Endothelial cell (in vitro differentiated cells): ENCODE results near the gene RFX1. TPM values are rescaled to one million over a fixed set of nuclear protein-coding genes. Genes with fewer than 3 reads are reported as not detected.
"Not testable (repeated sequence)": the region's sequence is repeated elsewhere in the genome, so short reads cannot be mapped to it uniquely, and the experiment has no call there.

ENCODE experiments used
- DNase-seq: peaks from one replicate; pipeline ENCODE4 v3.0.0; 2021; ENCODE audit warnings: low spot score
- H3K27ac Mint-ChIP-seq: one replicate; pipeline ENCODE4 v1.8.0; 2021; ENCODE audit warnings: mixed read lengths, inconsistent platforms; ENCODE audit not compliant: unreplicated experiment
- H3K27me3 Mint-ChIP-seq: one replicate; pipeline ENCODE4 v1.8.0; 2021; ENCODE audit warnings: mild to moderate bottlenecking, moderate library complexity, mixed read lengths, inconsistent platforms; ENCODE audit not compliant: unreplicated experiment
- H3K36me3 Mint-ChIP-seq: one replicate; pipeline ENCODE4 v1.8.0; 2021; ENCODE audit warnings: mild to moderate bottlenecking, low read depth, mixed read lengths, inconsistent platforms; ENCODE audit not compliant: unreplicated experiment
- H3K4me1 Mint-ChIP-seq: one replicate; pipeline ENCODE4 v1.8.0; 2021; ENCODE audit warnings: mild to moderate bottlenecking, mixed read lengths, inconsistent platforms; ENCODE audit not compliant: unreplicated experiment
- H3K4me3 Mint-ChIP-seq: one replicate; pipeline ENCODE4 v1.8.0; 2021; ENCODE audit warnings: mild to moderate bottlenecking, mixed read lengths, inconsistent platforms; ENCODE audit not compliant: unreplicated experiment
- H3K9me3 Mint-ChIP-seq: one replicate; pipeline ENCODE4 v1.8.0; 2021; ENCODE audit warnings: mixed read lengths, inconsistent platforms; ENCODE audit not compliant: unreplicated experiment
- CTCF ChIP-seq: fragments of 200-600 bp; sonication (generic); IDR thresholded peaks from one replicate; pipeline ENCODE4 v1.5.0; 2021; ENCODE audit warnings: antibody characterized with exemption; ENCODE audit not compliant: unreplicated experiment
- total RNA-seq: library from RNA; stranded (reverse); fragmentation: NEBNext Ultra II Directional; extraction: Animal tissue kit (Norgen Biotek cat#: 25700); gene quantifications from one replicate; pipeline ENCODE4 v1.2.1, GENCODE V29; 2021; ENCODE audit not compliant: unreplicated experiment

RFX1 gene
- total RNA-seq, 1 donor from 2014 or later = 16.2 TPM

DNA sequence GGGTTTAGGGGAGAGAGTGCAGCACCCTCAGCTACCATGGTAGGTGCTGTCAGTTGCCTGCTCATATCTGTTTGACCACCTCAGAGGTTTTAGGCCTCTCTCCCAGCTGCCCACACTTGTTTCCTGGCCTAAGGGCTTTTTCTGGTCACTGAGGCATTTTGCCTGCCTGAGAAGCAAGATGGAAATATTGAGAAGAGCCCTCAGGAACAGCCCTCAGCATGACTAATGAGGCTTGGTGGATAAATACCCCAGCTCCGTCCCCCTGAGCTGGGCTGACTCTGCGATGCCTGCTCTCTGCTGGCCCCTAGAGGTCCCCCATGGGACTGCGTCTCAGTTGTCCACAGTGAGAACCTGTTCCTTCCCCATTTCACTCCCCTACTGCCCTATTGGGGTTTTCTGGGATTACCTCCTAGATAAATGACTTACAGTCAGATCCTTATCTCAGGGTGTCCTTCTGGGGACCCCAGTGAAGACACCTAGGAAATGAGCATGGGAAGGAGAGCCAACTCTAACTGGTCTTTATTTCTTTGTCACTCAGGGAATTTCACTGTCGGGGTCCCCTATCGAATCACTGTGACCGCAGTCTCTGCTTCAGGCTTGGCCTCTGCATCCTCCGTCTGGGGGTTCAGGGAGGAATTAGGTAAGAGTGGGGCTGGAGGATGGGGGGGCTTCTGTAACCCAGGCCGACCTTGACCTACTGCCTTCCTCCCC is 42.5 kb upstream of the RFX1 start:
- no peak overlapping the region for H3K4me3 Mint-ChIP-seq
- DNase-seq = peak; percentile 70
- no peaks in the 10 kb centered on the region for H3K9me3 Mint-ChIP-seq
- H3K27ac Mint-ChIP-seq = no peak overlapping the region
- H3K36me3 Mint-ChIP-seq = peaks cover 4% of the 10 kb centered on the region
- TF ChIP-seq CTCF = peak; percentile 78
- H3K4me1 Mint-ChIP-seq = no peaks in the 10 kb centered on the region
- H3K27me3 Mint-ChIP-seq = peaks cover 2% of the 10 kb centered on the region

- H3K27ac Mint-ChIP-seq, H3K4me3 Mint-ChIP-seq, H3K27me3 Mint-ChIP-seq, H3K9me3 Mint-ChIP-seq, H3K4me1 Mint-ChIP-seq, DNase-seq, H3K36me3 Mint-ChIP-seq: not testable (repeated sequence)
Measured at GRCh38 chr19:14047866-14048265, 41.7 kb upstream of the RFX1 start.

GRCh38 chr19:14042659-14043608 is 36.8 kb upstream of the RFX1 start:
- H3K4me1 Mint-ChIP-seq, H3K27me3 Mint-ChIP-seq, H3K36me3 Mint-ChIP-seq, H3K4me3 Mint-ChIP-seq, H3K9me3 Mint-ChIP-seq: not testable (repeated sequence)
- peak; percentile 75 for DNase-seq
- peak overlapping the region; percentile 92 for H3K27ac Mint-ChIP-seq
- peak; percentile 73 for TF ChIP-seq CTCF

GRCh38 chr19:14039181-14039580 is 33.1 kb upstream of the RFX1 start:
- H3K27me3 Mint-ChIP-seq = peaks cover 3% of the 10 kb centered on the region
- no peaks in the 10 kb centered on the region for H3K4me1 Mint-ChIP-seq
- no peak for TF ChIP-seq CTCF
- no peak for DNase-seq
- no peak overlapping the region for H3K27ac Mint-ChIP-seq
- no peaks in the 10 kb centered on the region for H3K36me3 Mint-ChIP-seq
- H3K9me3 Mint-ChIP-seq = no peaks in the 10 kb centered on the region
- no peak overlapping the region for H3K4me3 Mint-ChIP-seq

DNA sequence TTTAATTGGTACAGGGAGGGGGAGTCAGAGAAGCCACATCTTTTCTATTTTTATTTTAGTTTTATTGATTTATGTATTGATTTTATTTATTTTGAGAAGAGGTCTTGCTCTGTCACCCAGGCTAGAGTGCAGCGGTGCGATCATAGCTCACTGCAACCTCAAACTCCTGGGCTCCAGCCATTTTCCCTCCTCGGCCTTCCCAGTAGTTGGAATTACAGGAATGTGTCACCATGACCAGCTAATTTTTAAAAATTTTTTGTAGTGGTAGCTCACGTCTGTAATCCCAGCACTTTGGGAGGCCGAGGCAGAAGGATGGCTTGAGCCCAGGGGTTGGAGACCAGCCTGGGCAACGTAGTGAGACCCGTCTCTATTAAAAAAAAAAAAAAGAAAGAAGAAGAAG is 29.6 kb upstream of the RFX1 start:
- Mint-ChIP-seq H3K36me3 (no peaks in the 10 kb centered on the region), H3K4me1 (peaks cover 3% of the 10 kb centered on the region), H3K27me3 (peaks cover 10% of the 10 kb centered on the region), H3K27ac (no peak overlapping the region), H3K4me3 (no peak overlapping the region), H3K9me3 (no peaks in the 10 kb centered on the region)
- DNase-seq = no peak
- TF ChIP-seq CTCF = no peak

GRCh38 chr19:14035159-14035558 is 29.0 kb upstream of the RFX1 start:
- H3K27me3 Mint-ChIP-seq = peaks cover 10% of the 10 kb centered on the region
- not testable (repeated sequence) for H3K27ac Mint-ChIP-seq, H3K4me1 Mint-ChIP-seq, H3K4me3 Mint-ChIP-seq, DNase-seq, H3K36me3 Mint-ChIP-seq, H3K9me3 Mint-ChIP-seq
